ENCODE results near the gene ALOX5AP.

DNA sequence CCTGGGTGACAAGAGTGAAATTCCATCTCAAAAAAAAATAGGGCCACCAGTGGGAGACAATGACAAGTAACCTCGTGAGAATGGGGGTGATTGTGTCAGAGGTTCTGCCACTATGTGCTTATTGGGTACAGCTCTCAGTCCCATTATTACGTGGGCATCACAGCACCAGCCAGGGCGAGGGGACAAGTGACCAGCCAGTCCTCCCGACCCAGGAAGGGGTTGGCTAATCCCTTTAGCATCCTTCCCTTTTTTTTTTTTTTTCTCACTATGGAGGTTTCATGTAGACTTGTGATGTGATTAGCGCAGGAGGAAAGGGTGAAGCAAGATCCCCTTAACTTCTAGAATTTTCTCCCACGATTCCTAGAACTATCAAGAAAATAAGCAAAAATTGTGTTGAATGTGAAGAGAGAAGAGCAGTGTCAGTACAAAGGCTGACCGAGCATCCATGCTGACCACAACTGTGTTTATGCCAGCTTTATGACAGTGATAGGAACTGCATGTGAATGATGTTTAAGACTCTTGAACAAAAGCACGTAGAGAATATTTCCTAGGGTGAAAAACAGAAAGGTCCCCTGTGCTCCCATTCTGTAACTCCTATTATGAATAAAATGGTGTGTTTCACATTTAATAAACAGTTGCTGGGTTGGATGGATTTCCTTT, 50.0 kb downstream of the ALOX5AP start:
- TF ChIP-seq, protein P1, sequence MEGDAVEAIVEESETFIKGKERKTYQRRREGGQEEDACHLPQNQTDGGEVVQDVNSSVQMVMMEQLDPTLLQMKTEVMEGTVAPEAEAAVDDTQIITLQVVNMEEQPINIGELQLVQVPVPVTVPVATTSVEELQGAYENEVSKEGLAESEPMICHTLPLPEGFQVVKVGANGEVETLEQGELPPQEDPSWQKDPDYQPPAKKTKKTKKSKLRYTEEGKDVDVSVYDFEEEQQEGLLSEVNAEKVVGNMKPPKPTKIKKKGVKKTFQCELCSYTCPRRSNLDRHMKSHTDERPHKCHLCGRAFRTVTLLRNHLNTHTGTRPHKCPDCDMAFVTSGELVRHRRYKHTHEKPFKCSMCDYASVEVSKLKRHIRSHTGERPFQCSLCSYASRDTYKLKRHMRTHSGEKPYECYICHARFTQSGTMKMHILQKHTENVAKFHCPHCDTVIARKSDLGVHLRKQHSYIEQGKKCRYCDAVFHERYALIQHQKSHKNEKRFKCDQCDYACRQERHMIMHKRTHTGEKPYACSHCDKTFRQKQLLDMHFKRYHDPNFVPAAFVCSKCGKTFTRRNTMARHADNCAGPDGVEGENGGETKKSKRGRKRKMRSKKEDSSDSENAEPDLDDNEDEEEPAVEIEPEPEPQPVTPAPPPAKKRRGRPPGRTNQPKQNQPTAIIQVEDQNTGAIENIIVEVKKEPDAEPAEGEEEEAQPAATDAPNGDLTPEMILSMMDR (IDR thresholded peaks at IDR 0.05) = no peak
- TF ChIP-seq EZH2phosphoT487 (IDR thresholded peaks at IDR 0.05) (no peak), EZH2 (IDR thresholded peaks at IDR 0.05) (no peak)
